ENCODE results near the gene ARAP2.
A peak's percentile ranks its signal among the peaks of the same experiment; 100 is the strongest.
"Not testable (repeated sequence)": the region's sequence is repeated elsewhere in the genome, so short reads cannot be mapped to it uniquely, and the experiment has no call there.

The ARAP2 gene

GRCh38 chr4:36183665-36184393, 60.5 kb downstream of the ARAP2 start:
- DNase-seq (ENCODE audit: low read depth): no peak

GRCh38 chr4:36183232-36183631, 61.1 kb downstream of the ARAP2 start:
- DNase-seq (ENCODE audit: low read depth): no peak

GRCh38 chr4:36182315-36182714, 62.0 kb downstream of the ARAP2 start:
- DNase-seq (ENCODE audit: low read depth): not testable (repeated sequence)

- DNase-seq (ENCODE audit: low read depth): no peak
These were observed 64.1 kb downstream of the ARAP2 start for GRCh38 chr4:36180206-36180605.

- DNase-seq (ENCODE audit: low read depth): no peak
These were observed 65.8 kb downstream of the ARAP2 start for GRCh38 chr4:36178484-36178883.

- DNase-seq (ENCODE audit: low read depth): no peak
These were observed 66.4 kb downstream of the ARAP2 start for GRCh38 chr4:36177946-36178345.

GRCh38 chr4:36174570-36174969, 69.7 kb downstream of the ARAP2 start:
- DNase-seq (ENCODE audit: low read depth): no peak

GRCh38 chr4:36173905-36174304, 70.4 kb downstream of the ARAP2 start:
- DNase-seq (ENCODE audit: low read depth): no peak

GRCh38 chr4:36172656-36173055, 71.7 kb downstream of the ARAP2 start:
- DNase-seq (ENCODE audit: low read depth): no peak

GRCh38 chr4:36168127-36168878, 76.0 kb downstream of the ARAP2 start:
- DNase-seq (ENCODE audit: low read depth): no peak

GRCh38 chr4:36165631-36166005, 78.7 kb downstream of the ARAP2 start:
- DNase-seq (ENCODE audit: low read depth): no peak

- no peak for DNase-seq (ENCODE audit: low read depth)
These were observed 79.2 kb downstream of the ARAP2 start for GRCh38 chr4:36164900-36165630.

- no peak for DNase-seq (ENCODE audit: low read depth)
These were observed 81.1 kb downstream of the ARAP2 start for GRCh38 chr4:36163198-36163597.

- DNase-seq (ENCODE audit: low read depth): no peak
These were observed 85.1 kb downstream of the ARAP2 start for GRCh38 chr4:36159208-36159607.

GRCh38 chr4:36152735-36153134, 91.6 kb downstream of the ARAP2 start:
- DNase-seq (ENCODE audit: low read depth): no peak

GRCh38 chr4:36142504-36142903, 101.8 kb downstream of the ARAP2 start:
- no peak for DNase-seq (ENCODE audit: low read depth)

- DNase-seq (ENCODE audit: low read depth): no peak
These were observed 103.1 kb downstream of the ARAP2 start for GRCh38 chr4:36141186-36141585.

GRCh38 chr4:36140421-36140820, 103.9 kb downstream of the ARAP2 start:
- DNase-seq (ENCODE audit: low read depth): no peak

- peak; percentile 49 for DNase-seq (ENCODE audit: low read depth)
These were observed 106.1 kb downstream of the ARAP2 start for GRCh38 chr4:36138220-36138619.

GRCh38 chr4:36137336-36137735, 107.0 kb downstream of the ARAP2 start:
- DNase-seq (ENCODE audit: low read depth): no peak

- no peak for DNase-seq (ENCODE audit: low read depth)
These were observed 110.7 kb downstream of the ARAP2 start for GRCh38 chr4:36133658-36134057.

- DNase-seq (ENCODE audit: low read depth): no peak
These were observed 111.2 kb downstream of the ARAP2 start for GRCh38 chr4:36133086-36133485.

- DNase-seq (ENCODE audit: low read depth): no peak
These were observed 113.7 kb downstream of the ARAP2 start for GRCh38 chr4:36130641-36131040.
